Endothelial cell of umbilical vein (primary cell): ENCODE results near the gene ESYT2. TPM values are rescaled to one million over a fixed set of nuclear protein-coding genes. Genes with fewer than 3 reads are reported as not detected.

ENCODE experiments used
- BruUV-seq: library from RNA; stranded (reverse); fragments of 400-500 nt; replicated peaks from 2 replicates; lab custom pipeline; 2021; lab: Mats Ljungman, UMichigan
- CTCF ChIA-PET: fragments of 300-600, 350-600 bp; sonication (Branson Sonifier 250); formaldehyde crosslinking; loops from one replicate; lab custom pipeline; 2021; ENCODE audit warnings: antibody characterized with exemption, inconsistent platforms; lab: Charles Lee
- POLR2A ChIA-PET: fragments of 300-600, 350-600 bp; sonication (Branson Sonifier 250); formaldehyde crosslinking; loops from one replicate; lab custom pipeline; 2021; ENCODE audit warnings: antibody characterized with exemption, inconsistent platforms; lab: Charles Lee
- DNase-seq: peaks from one replicate; pipeline ENCODE4 v3.0.0-alpha.2; 2011; ENCODE audit warnings: low read depth, low spot score
- FAIRE-seq: peaks from 2 replicates; lab custom pipeline; 2011; peaks lifted over from hg19 to GRCh38; lab: Jason Lieb, UNC
- H2AFZ ChIP-seq: 2 replicates; pipeline ENCODE4 v1.6.0; 2012; ENCODE audit warnings: low read depth, low read length, control low read depth, inconsistent platforms
- H3K27ac ChIP-seq: 2 replicates; pipeline ENCODE4 v1.5.1; 2011; ENCODE audit warnings: low read depth, mild to moderate bottlenecking, control low read depth, low read length, moderate library complexity; ENCODE audit not compliant: insufficient read depth
- H3K27me3 ChIP-seq, 2 experiments: 2 replicates each; pipeline versions ENCODE4 v1.6.0 to v1.6.1; 2011; ENCODE audit warnings: low read length in 2 of 2, mixed read lengths in 1 of 2; ENCODE audit not compliant: control insufficient read depth in 2 of 2, insufficient read depth in 2 of 2
- H3K36me3 ChIP-seq, 2 experiments: 2 replicates in 1 of 2; 3 replicates in 1 of 2; pipeline ENCODE4 v1.5.1; 2011; ENCODE audit warnings: low read length in 2 of 2, mild to moderate bottlenecking in 1 of 2, moderate library complexity in 1 of 2; ENCODE audit not compliant: control insufficient read depth in 2 of 2, insufficient read depth in 2 of 2; ENCODE audit errors: extremely low read depth in 1 of 2
- H3K4me1 ChIP-seq: 3 replicates; pipeline ENCODE4 v1.5.1; 2011; ENCODE audit warnings: mild to moderate bottlenecking, low read length; ENCODE audit not compliant: control insufficient read depth, insufficient read depth; ENCODE audit errors: extremely low read depth
- H3K4me2 ChIP-seq: 2 replicates; pipeline ENCODE4 v1.6.1; 2011; ENCODE audit warnings: low read length, control low read depth, mixed read lengths; ENCODE audit not compliant: insufficient read depth
- H3K4me3 ChIP-seq, 3 experiments: fragments of 200-600 bp in 1 of 3; sonication (generic), shearing (Covaris generic) in 1 of 3; replicated peaks in 1 of 3; 2 replicates each; pipeline ENCODE4 v1.5.1; 2011 to 2016; ENCODE audit warnings: control low read depth in 3 of 3, low read length in 3 of 3, mild to moderate bottlenecking in 2 of 3, inconsistent platforms in 1 of 3, low read depth in 1 of 3, moderate library complexity in 1 of 3; ENCODE audit not compliant: insufficient read depth in 1 of 3
- H3K79me2 ChIP-seq: 2 replicates; pipeline ENCODE4 v1.6.0; 2012; ENCODE audit warnings: low read length, inconsistent platforms; ENCODE audit not compliant: control insufficient read depth, insufficient read depth
- H3K9ac ChIP-seq: replicated peaks from 2 replicates; pipeline ENCODE3; 2011; ENCODE audit warnings: low read length, control low read depth; ENCODE audit not compliant: insufficient read depth; ENCODE audit errors: extremely low read depth
- H3K9me1 ChIP-seq: replicated peaks from 3 replicates; pipeline ENCODE4 v1.6.0; 2011; ENCODE audit warnings: mild to moderate bottlenecking, low read length; ENCODE audit not compliant: control insufficient read depth, insufficient read depth; ENCODE audit errors: extremely low read depth
- H3K9me3 ChIP-seq: replicated peaks from 2 replicates; pipeline ENCODE4 v1.5.1; 2012; ENCODE audit warnings: low read length, inconsistent platforms; ENCODE audit not compliant: control insufficient read depth, insufficient read depth
- H4K20me1 ChIP-seq: replicated peaks from 2 replicates; pipeline ENCODE3; 2011; ENCODE audit warnings: mild to moderate bottlenecking, low read length; ENCODE audit not compliant: control insufficient read depth, insufficient read depth; ENCODE audit errors: extremely low read depth
- CTCF ChIP-seq, 2 donors: IDR thresholded peaks; 1 replicate in 1 of 2; 2 replicates in 1 of 2; pipeline ENCODE4 v1.5.1; 2011; ENCODE audit warnings: low read length in 2 of 2, mild to moderate bottlenecking in 2 of 2, moderate library complexity in 2 of 2, control low read depth in 1 of 2, inconsistent platforms in 1 of 2, low read depth in 1 of 2; ENCODE audit not compliant: insufficient read depth in 1 of 2; ENCODE audit errors: extremely low read depth in 1 of 2
- EZH2 ChIP-seq: IDR thresholded peaks from 2 replicates; pipeline ENCODE4 v1.6.1; 2012; ENCODE audit warnings: borderline replicate concordance, low read depth, mild to moderate bottlenecking, moderate library complexity, low read length, inconsistent platforms; ENCODE audit not compliant: severe bottlenecking
- FOS ChIP-seq: IDR thresholded peaks from 2 replicates; pipeline ENCODE4 v1.6.1; 2011; ENCODE audit warnings: mild to moderate bottlenecking, low read length, moderate library complexity, borderline replicate concordance; ENCODE audit not compliant: insufficient read depth
- GATA2 ChIP-seq: IDR thresholded peaks from 2 replicates; pipeline ENCODE4 v1.7.0; 2011; ENCODE audit warnings: low read depth, mild to moderate bottlenecking, moderate library complexity, mixed read lengths, low read length; ENCODE audit not compliant: insufficient read length, insufficient read depth
- JUN ChIP-seq: IDR thresholded peaks from 2 replicates; pipeline ENCODE4 v1.6.1; 2011; ENCODE audit warnings: borderline replicate concordance, low read depth; ENCODE audit not compliant: insufficient read length, insufficient read depth
- MYC ChIP-seq: IDR thresholded peaks from one replicate; pipeline ENCODE4 v1.6.1; 2011; ENCODE audit warnings: mild to moderate bottlenecking, low read depth, low read length
- POLR2A ChIP-seq: IDR thresholded peaks from 2 replicates; pipeline ENCODE4 v1.6.1; 2012; ENCODE audit warnings: low read depth, mild to moderate bottlenecking, control low read depth, low read length
- POLR2AphosphoS5 ChIP-seq: IDR thresholded peaks from 2 replicates; pipeline ENCODE4 v1.6.1; 2012; ENCODE audit warnings: low read depth, mild to moderate bottlenecking, control low read depth, low read length, moderate library complexity; ENCODE audit not compliant: insufficient read depth
- dilution Hi-C: fragments of 300-500 bp; cut with MboI; formaldehyde crosslinking; loops from one replicate; pipeline ENCODE4 v1.15.0; 2019; ENCODE audit warnings: low sequenced_read_pairs; ENCODE audit not compliant: extremely low pct_ligation_motif_present
- intact Hi-C: fragments of 100-400 bp; cut with micrococcal nuclease; formaldehyde crosslinking; loops from one replicate; pipeline ENCODE4 v1.10.0; 2022
- polyA plus RNA-seq, 4 experiments: library from polyadenylated mRNA; depleted of rRNA in 3 of 4; stranded (reverse) in 3 of 4; unstranded in 1 of 4; fragments of >200 nt; gene quantifications; 2 replicates each; pipeline versions ENCODE4 v1.2.1 to v1.2.3, GENCODE V29; 2011 to 2012; ENCODE audit warnings: missing spikeins in 1 of 4
- total RNA-seq: library from RNA; stranded (reverse); gene quantifications from 2 replicates; pipeline ENCODE4 v1.2.3, GENCODE V29; 2021
- TF ChIP-seq, protein P1 (sequence below): IDR thresholded peaks from 2 replicates; pipeline ENCODE4 v1.6.1; 2011; ENCODE audit not compliant: insufficient read depth, insufficient read length

The ESYT2 gene
- total and polyA plus RNA-seq, 2 donors (not counting 3 experiments of a cell fraction or from before 2014, with no cell fraction given) = 18.8 to 46.6 TPM

DNA sequence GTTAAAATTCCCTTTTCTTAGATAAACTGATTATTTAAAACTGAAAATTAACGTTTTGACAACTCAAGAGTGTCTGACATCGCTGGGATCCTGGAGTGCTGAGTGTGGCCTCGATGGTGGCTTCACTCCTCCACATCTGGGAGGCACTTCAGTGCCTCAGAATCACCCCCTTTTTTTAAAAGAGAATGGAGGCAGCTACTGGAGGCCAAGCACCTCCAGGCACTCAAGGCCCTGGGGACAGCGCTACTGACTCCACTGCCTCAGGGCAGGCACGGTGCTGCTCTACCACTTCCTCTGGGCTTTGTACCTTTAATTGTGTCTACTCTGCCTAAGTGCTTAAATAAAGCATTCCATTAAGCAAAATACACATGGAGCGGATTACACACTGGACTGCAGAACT lies 97.5 kb downstream of the ESYT2 start:
- no peak for DNase-seq
- ChIA-PET POLR2A (interaction anchor here (1.1 kb wide), 1 partner anchor 8 kb away, joined by 3 read pairs; no protein-coding TSS in a partner anchor), CTCF (no interaction called here)
- Histone ChIP-seq H2AFZ (no peak overlapping the region), H3K4me2 (no peak overlapping the region), H3K27ac (no peak overlapping the region), H3K4me1 (peaks cover 3% of the 10 kb centered on the region), H3K9ac (no peak overlapping the region), H3K9me1 (no peaks in the 10 kb centered on the region), H3K79me2 (no peaks in the 10 kb centered on the region), H3K4me3 (no peak overlapping the region), H3K27me3 (no peaks in the 10 kb centered on the region), H4K20me1 (no peaks in the 10 kb centered on the region), H3K36me3 (peaks cover 3 to 4% of the 10 kb centered on the region in 2 experiments), H3K9me3 (no peaks in the 10 kb centered on the region)
- BruUV-seq = no TSS peak
- intact Hi-C loops = no loop called here
- dilution Hi-C loops = no loop called here
- no peak for FAIRE-seq
- TF ChIP-seq JUN = no peak
- TF ChIP-seq CTCF (IDR thresholded peaks at IDR 0.05; ENCODE audit: extremely low read depth in 1 of 2, insufficient read depth in 1 of 2, low read depth in 1 of 2, low read length in 2 of 2) = no peak
- TF ChIP-seq, protein P1, sequence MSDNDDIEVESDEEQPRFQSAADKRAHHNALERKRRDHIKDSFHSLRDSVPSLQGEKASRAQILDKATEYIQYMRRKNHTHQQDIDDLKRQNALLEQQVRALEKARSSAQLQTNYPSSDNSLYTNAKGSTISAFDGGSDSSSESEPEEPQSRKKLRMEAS = no peak
- TF ChIP-seq GATA2 = no peak
- no peak for TF ChIP-seq FOS
- TF ChIP-seq EZH2 = no peak
- no peak for TF ChIP-seq POLR2A
- TF ChIP-seq POLR2AphosphoS5 = no peak
- TF ChIP-seq MYC = no peak
